ENCODE data around the gene RSL1D1.

DNA sequence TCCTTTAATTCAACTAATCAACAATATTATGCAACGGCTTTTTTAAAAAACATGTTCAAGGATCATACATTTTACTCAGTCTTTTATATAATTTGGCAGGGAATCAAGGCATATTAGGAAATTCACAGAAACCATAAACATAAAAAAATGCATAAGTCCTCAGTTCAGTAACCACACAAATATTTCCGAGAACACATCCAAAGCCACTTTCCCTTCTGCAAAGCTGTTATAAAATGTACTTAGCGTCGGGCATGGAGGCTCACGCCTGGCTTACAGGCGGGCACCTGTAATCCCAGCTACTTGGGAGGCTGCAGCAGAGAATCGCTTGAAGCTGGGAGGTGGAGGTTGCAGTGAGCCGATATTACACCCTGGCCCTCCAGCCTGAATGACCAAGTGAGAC, 44.6 kb downstream of the RSL1D1 start:
- no peak for TF ChIP-seq POLR2AphosphoS5 (IDR thresholded peaks at IDR 0.05; ENCODE audit: low read depth, low read length)
- TF ChIP-seq, protein P1, sequence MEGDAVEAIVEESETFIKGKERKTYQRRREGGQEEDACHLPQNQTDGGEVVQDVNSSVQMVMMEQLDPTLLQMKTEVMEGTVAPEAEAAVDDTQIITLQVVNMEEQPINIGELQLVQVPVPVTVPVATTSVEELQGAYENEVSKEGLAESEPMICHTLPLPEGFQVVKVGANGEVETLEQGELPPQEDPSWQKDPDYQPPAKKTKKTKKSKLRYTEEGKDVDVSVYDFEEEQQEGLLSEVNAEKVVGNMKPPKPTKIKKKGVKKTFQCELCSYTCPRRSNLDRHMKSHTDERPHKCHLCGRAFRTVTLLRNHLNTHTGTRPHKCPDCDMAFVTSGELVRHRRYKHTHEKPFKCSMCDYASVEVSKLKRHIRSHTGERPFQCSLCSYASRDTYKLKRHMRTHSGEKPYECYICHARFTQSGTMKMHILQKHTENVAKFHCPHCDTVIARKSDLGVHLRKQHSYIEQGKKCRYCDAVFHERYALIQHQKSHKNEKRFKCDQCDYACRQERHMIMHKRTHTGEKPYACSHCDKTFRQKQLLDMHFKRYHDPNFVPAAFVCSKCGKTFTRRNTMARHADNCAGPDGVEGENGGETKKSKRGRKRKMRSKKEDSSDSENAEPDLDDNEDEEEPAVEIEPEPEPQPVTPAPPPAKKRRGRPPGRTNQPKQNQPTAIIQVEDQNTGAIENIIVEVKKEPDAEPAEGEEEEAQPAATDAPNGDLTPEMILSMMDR (IDR thresholded peaks at IDR 0.05): no peak
